RWPE1 (cell line): ENCODE results near the gene DFFB.

Experiments
- CTCF ChIA-PET: fragments of 350-600 bp; sonication (Branson Sonifier 250); formaldehyde crosslinking; extraction: SDS; loops from one replicate; lab custom pipeline; 2021; lab: Yijun Ruan, JAX
- POLR2A ChIA-PET: fragments of 400-600 bp; formaldehyde crosslinking; extraction: SDS; loops from one replicate; lab custom pipeline; 2020; ENCODE audit warnings: antibody characterized with exemption; ENCODE audit not compliant: low non-redundant PET; lab: Yijun Ruan, JAX
- DNase-seq: peaks from one replicate; pipeline ENCODE4 v3.0.0; 2012; ENCODE audit warnings: low spot score
- H3K27ac ChIP-seq: fragments of 450-650 bp; 2 replicates; pipeline ENCODE4 v1.5.1; 2017
- CTCF ChIP-seq: fragments of 450-650 bp; conservative IDR thresholded peaks from 2 replicates; pipeline ENCODE4 v1.5.1; 2017; ENCODE audit warnings: low read depth, mild to moderate bottlenecking

Gene DFFB

GRCh38 chr1:3907031-3907534, 49.8 kb downstream of the DFFB start:
- TF ChIP-seq CTCF, result no peak
- no peak overlapping the region for H3K27ac ChIP-seq
- ChIA-PET CTCF (interaction anchor here (0.6 kb wide), 2 partner anchors 183 to 1391 kb away, joined by 3 read pairs; no protein-coding TSS in a partner anchor), POLR2A (no interaction called here)
- no peak for DNase-seq

- no peak overlapping the region for H3K27ac ChIP-seq
- ChIA-PET POLR2A (no interaction called here), CTCF (no interaction called here)
- no peak for DNase-seq
- TF ChIP-seq CTCF, result no peak
Observed at GRCh38 chr1:3907621-3908165, 50.4 kb downstream of the DFFB start.

- DNase-seq, result no peak
- H3K27ac ChIP-seq, result no peak overlapping the region
- ChIA-PET POLR2A (no interaction called here), CTCF (no interaction called here)
- no peak for TF ChIP-seq CTCF
Observed at GRCh38 chr1:3908886-3909517, 51.7 kb downstream of the DFFB start.

- H3K27ac ChIP-seq, result no peak overlapping the region
- ChIA-PET POLR2A (no interaction called here), CTCF (no interaction called here)
- no peak for DNase-seq
- TF ChIP-seq CTCF, result no peak
Observed at GRCh38 chr1:3909615-3910014, 52.3 kb downstream of the DFFB start.

- TF ChIP-seq CTCF, result no peak
- ChIA-PET POLR2A (no interaction called here), CTCF (no interaction called here)
- H3K27ac ChIP-seq, result no peak overlapping the region
- DNase-seq, result no peak
Observed at GRCh38 chr1:3910049-3910731, 52.9 kb downstream of the DFFB start.

GRCh38 chr1:3910857-3911845, 53.9 kb downstream of the DFFB start:
- CTCF ChIA-PET, result interaction anchor here (0.6 to 1.5 kb wide), 6 partner anchors 10 to 858 kb away, joined by 3 to 16 read pairs (median 4); partner anchors contain the start of gene AJAP1
- peak; percentile 81 for TF ChIP-seq CTCF
- no peak overlapping the region for H3K27ac ChIP-seq
- peak; percentile 80 for DNase-seq
- POLR2A ChIA-PET, result no interaction called here
